Muscle layer of duodenum (tissue), 2 donors: ENCODE data around the gene TTC33.

ENCODE experiments used
- H3K27ac ChIP-seq: one replicate; pipeline ENCODE4 v1.7.0; 2013; ENCODE audit warnings: mild to moderate bottlenecking, low read length
- H3K27me3 ChIP-seq: one replicate; pipeline ENCODE4 v1.7.0; 2013; ENCODE audit warnings: low read depth, mild to moderate bottlenecking, control low read depth, low read length
- H3K36me3 ChIP-seq, 2 donors: one replicate each; pipeline ENCODE4 v1.7.0; 2013; ENCODE audit warnings: low read length in 2 of 2, control low read depth in 1 of 2, mild to moderate bottlenecking in 1 of 2; ENCODE audit not compliant: insufficient read depth in 2 of 2, control insufficient read depth in 1 of 2
- H3K4me1 ChIP-seq, 2 donors: one replicate each; pipeline ENCODE4 v1.7.0; 2013; ENCODE audit warnings: low read length in 2 of 2, mild to moderate bottlenecking in 2 of 2, control low read depth in 1 of 2, moderate library complexity in 1 of 2; ENCODE audit not compliant: insufficient read depth in 2 of 2, control insufficient read depth in 1 of 2
- H3K4me3 ChIP-seq, 2 donors: one replicate each; pipeline ENCODE4 v1.7.0; 2013; ENCODE audit warnings: low read length in 2 of 2, low read depth in 1 of 2, mild to moderate bottlenecking in 1 of 2
- H3K9me3 ChIP-seq, 2 donors: one replicate each; pipeline ENCODE4 v1.7.0; 2013; ENCODE audit warnings: low read length in 2 of 2, control low read depth in 1 of 2, mild to moderate bottlenecking in 1 of 2; ENCODE audit not compliant: control insufficient read depth in 1 of 2
- donor health status: healthy.

Gene TTC33

GRCh38 chr5:40499518-40500273 lies 256.1 kb downstream of the TTC33 start:
- Histone ChIP-seq H3K36me3 (no peaks in the 10 kb centered on the region), H3K4me3 (no peak overlapping the region), H3K27me3 (no peaks in the 10 kb centered on the region), H3K9me3 (no peaks in the 10 kb centered on the region), H3K27ac (no peak overlapping the region), H3K4me1 (no peaks in the 10 kb centered on the region)

DNA sequence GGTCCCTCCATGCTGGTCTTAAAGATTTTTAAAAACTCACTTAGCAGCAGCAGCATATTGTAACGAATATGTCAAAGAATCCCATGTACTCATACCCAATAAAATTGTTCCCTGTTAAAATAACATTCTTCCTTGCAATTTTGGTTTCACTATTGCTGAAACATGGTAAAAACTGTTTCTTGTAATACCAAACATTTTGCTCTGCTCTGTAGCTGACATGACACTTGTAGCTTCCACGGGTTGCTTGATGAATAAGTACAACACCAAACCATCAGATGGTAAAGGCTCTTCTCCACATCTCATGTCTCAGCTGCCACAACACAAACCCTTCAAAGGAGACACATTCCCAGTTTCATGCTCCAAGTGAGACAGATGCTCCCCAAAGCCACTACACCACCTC lies 256.8 kb downstream of the TTC33 start:
- no peaks in the 10 kb centered on the region for H3K27me3 ChIP-seq
- no peak overlapping the region for H3K27ac ChIP-seq
- H3K9me3 ChIP-seq, result no peaks in the 10 kb centered on the region
- H3K36me3 ChIP-seq, result no peaks in the 10 kb centered on the region
- H3K4me1 ChIP-seq, result no peaks in the 10 kb centered on the region
- H3K4me3 ChIP-seq, result no peak overlapping the region

DNA sequence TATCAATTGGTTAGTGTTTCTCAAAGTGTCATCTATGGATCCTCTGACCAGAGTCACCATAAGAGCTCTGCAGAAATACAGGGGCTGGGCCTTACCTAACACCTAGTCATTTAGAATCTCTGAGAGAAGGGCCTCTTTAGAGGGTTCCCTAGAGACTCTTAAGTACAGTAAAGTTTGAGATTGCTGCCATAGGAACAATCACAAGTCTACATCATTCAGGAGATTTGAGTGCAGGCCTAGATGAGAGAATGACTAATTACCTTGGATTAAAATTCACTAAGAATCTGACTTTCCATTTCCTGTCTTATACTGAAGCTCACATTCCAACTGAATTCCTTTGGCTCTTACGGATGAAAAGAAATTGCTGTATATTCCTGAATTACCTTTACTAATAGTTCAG lies 258.2 kb downstream of the TTC33 start:
- Histone ChIP-seq H3K4me3 (no peak overlapping the region), H3K4me1 (no peaks in the 10 kb centered on the region), H3K9me3 (no peaks in the 10 kb centered on the region), H3K27ac (no peak overlapping the region), H3K36me3 (no peaks in the 10 kb centered on the region), H3K27me3 (no peaks in the 10 kb centered on the region)

- no peaks in the 10 kb centered on the region for H3K36me3 ChIP-seq
- no peaks in the 10 kb centered on the region for H3K9me3 ChIP-seq
- H3K4me1 ChIP-seq, result no peaks in the 10 kb centered on the region
- H3K27me3 ChIP-seq, result no peaks in the 10 kb centered on the region
- H3K27ac ChIP-seq, result no peak overlapping the region
- H3K4me3 ChIP-seq, result no peak overlapping the region
These were observed 260.5 kb downstream of the TTC33 start for GRCh38 chr5:40495237-40495635.

DNA sequence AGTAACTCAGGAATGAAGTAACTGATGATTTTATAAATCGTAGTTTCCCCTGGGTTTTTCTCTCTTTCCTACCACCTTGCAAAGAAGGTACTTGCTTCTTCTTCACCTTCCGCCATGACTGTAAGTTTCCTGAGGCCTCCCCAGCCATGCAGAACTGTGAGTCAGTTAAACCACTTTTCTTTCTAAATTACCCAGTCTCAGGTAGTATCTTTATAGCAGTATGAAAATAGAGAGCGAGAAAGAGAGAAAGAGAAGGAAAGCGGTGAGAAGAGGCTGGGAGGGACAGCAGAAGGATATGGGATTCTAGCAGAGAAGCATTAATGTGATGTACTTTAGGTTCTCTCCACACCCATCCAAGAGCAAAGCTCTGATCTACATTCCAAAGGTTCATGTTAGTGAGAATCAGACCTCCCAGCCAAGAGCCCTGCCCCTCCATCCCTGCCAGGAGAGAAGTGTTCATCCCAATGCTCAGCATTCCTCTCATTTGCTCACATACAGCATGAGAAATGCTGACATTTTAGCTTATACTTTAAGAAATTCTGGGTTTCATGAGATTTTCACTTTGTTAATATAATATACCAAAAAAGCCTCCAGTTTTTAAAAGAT lies 261.0 kb downstream of the TTC33 start:
- H3K27me3 ChIP-seq, result no peaks in the 10 kb centered on the region
- no peak overlapping the region for H3K4me3 ChIP-seq
- H3K4me1 ChIP-seq, result no peaks in the 10 kb centered on the region
- H3K9me3 ChIP-seq, result no peaks in the 10 kb centered on the region
- H3K36me3 ChIP-seq, result no peaks in the 10 kb centered on the region
- no peak overlapping the region for H3K27ac ChIP-seq

GRCh38 chr5:40492056-40492455 lies 263.7 kb downstream of the TTC33 start:
- no peaks in the 10 kb centered on the region for H3K9me3 ChIP-seq
- no peaks in the 10 kb centered on the region for H3K27me3 ChIP-seq
- H3K36me3 ChIP-seq, result no peaks in the 10 kb centered on the region
- H3K4me3 ChIP-seq, result no peak overlapping the region
- no peaks in the 10 kb centered on the region for H3K4me1 ChIP-seq
- no peak overlapping the region for H3K27ac ChIP-seq

DNA sequence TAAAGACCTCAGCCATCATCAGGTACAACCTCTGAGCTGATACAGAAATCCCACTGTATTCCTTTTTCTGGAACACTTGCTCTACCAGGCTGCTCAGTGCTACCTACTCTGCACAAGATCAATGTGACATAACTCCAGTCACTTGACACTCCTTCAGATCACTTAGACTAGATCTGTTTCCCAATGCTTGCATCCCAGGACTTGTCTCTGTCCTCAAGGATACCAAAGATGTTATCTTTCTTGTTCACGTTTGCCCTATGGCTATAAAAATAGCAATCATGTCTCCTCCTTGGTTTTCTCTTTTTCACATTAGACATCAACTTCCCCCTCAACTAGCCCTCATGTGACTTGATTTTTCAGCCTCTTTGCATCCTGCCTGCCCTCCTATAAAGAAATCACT lies 264.1 kb downstream of the TTC33 start:
- Histone ChIP-seq H3K27ac (no peak overlapping the region), H3K4me1 (no peaks in the 10 kb centered on the region), H3K36me3 (no peaks in the 10 kb centered on the region), H3K9me3 (no peaks in the 10 kb centered on the region), H3K4me3 (no peak overlapping the region), H3K27me3 (no peaks in the 10 kb centered on the region)

- Histone ChIP-seq H3K27me3 (no peaks in the 10 kb centered on the region), H3K27ac (no peak overlapping the region), H3K9me3 (no peaks in the 10 kb centered on the region)
These were observed 265.2 kb downstream of the TTC33 start for GRCh38 chr5:40490464-40491111.

GRCh38 chr5:40489421-40489820 lies 266.3 kb downstream of the TTC33 start:
- H3K9me3 ChIP-seq, result no peaks in the 10 kb centered on the region
- H3K4me1 ChIP-seq, result no peaks in the 10 kb centered on the region

More at GRCh38 chr5:40490464-40491111, 265.2 kb downstream of the TTC33 start:
- H3K36me3 ChIP-seq, result no peaks in the 10 kb centered on the region
- H3K4me3 ChIP-seq, result no peak overlapping the region
- no peaks in the 10 kb centered on the region for H3K4me1 ChIP-seq

DNA sequence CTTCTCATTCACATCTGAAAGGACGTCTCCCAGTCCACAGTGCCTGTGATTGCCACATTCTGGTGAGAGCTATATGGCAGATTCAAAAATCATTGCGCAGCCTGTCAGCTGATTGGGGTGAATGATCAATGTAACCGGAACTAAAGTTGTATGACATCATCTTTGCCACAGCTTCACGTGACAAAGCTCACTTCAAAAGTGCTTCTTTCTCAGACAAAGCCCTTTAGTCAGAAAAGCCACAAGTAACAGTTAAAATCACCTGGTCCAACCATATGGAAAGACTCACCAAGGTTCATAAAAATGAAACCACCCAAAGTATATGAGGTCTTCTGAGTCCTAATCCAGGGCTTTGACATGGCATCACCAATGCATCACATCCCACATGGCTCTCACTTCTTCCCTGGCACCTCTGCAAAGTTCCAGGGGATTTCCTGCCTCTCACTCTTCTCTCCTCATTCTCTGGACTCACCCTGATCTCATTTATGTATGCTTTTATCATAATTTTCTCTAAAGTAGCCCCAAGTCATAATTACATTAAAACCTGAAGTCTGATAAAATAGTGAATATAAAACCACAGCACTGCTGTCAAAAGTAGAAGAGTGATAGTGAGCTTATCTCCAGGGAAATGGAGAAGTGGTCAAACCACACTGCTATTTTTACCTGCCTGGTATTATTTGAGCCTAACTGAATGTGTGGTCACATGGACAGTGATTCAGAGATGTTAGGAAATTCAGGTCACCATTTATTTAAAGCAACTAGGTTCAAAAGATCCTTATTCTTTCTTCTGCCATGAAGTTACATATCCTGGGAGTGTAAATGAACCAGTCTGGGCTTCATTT lies 269.1 kb downstream of the TTC33 start:
- no peak overlapping the region for H3K27ac ChIP-seq
- H3K27me3 ChIP-seq, result no peaks in the 10 kb centered on the region
- H3K9me3 ChIP-seq, result no peaks in the 10 kb centered on the region
- no peaks in the 10 kb centered on the region for H3K4me1 ChIP-seq
- H3K36me3 ChIP-seq, result no peaks in the 10 kb centered on the region
- H3K4me3 ChIP-seq, result no peak overlapping the region

More at GRCh38 chr5:40489421-40489820, 266.3 kb downstream of the TTC33 start:
- Histone ChIP-seq H3K36me3 (no peaks in the 10 kb centered on the region), H3K4me3 (no peak overlapping the region), H3K27ac (no peak overlapping the region), H3K27me3 (no peaks in the 10 kb centered on the region)
